Lung (tissue), 12 donors: ENCODE data around the gene ADAMTSL5. TPM values are rescaled to one million over a fixed set of nuclear protein-coding genes. Genes with fewer than 3 reads are reported as not detected.

ENCODE experiments used
- ATAC-seq: fragments of 200-7000 bp; cut with Tn5 transposase; one replicate; pipeline ENCODE4 v1.9.1; 2020; ENCODE audit warnings: moderate number of reproducible peaks; ENCODE audit not compliant: insufficient read depth, low FRiP score
- DNase-seq, 3 donors: peaks; one replicate each; pipeline ENCODE4 v3.0.0-alpha.2; 2013 to 2017
- H3K27ac ChIP-seq, 2 donors: one replicate each; pipeline ENCODE4 v1.5.1; 2013; ENCODE audit warnings: mild to moderate bottlenecking in 2 of 2, moderate library complexity in 2 of 2, control low read depth in 1 of 2, inconsistent platforms in 1 of 2, low read depth in 1 of 2, low read length in 1 of 2
- H3K27me3 ChIP-seq, 3 donors: one replicate each; pipeline ENCODE4 v1.5.1; 2013; ENCODE audit warnings: low read length in 2 of 3; ENCODE audit not compliant: control insufficient read depth in 3 of 3, insufficient read depth in 3 of 3
- H3K36me3 ChIP-seq, 4 donors: one replicate each; pipeline ENCODE4 v1.5.1; 2013; ENCODE audit warnings: low read length in 4 of 4, mild to moderate bottlenecking in 1 of 4, moderate library complexity in 1 of 4; ENCODE audit not compliant: control insufficient read depth in 4 of 4, insufficient read depth in 4 of 4
- H3K4me1 ChIP-seq, 5 donors: one replicate each; pipeline ENCODE4 v1.5.1; 2013; ENCODE audit warnings: low read length in 5 of 5, mild to moderate bottlenecking in 2 of 5, moderate library complexity in 1 of 5; ENCODE audit not compliant: control insufficient read depth in 5 of 5, insufficient read depth in 5 of 5
- H3K4me3 ChIP-seq: one replicate; pipeline ENCODE4 v1.5.1; 2013; ENCODE audit warnings: mild to moderate bottlenecking, control low read depth, moderate library complexity
- H3K9ac ChIP-seq, 2 donors: one replicate each; pipeline ENCODE4 v1.5.1; 2013; ENCODE audit warnings: low read length in 2 of 2, control low read depth in 1 of 2; ENCODE audit not compliant: insufficient read depth in 1 of 2
- H3K9me3 ChIP-seq, 4 donors: one replicate each; pipeline ENCODE4 v1.5.1; 2013; ENCODE audit warnings: low read length in 3 of 4, mild to moderate bottlenecking in 1 of 4, moderate library complexity in 1 of 4; ENCODE audit not compliant: control insufficient read depth in 4 of 4, insufficient read depth in 3 of 4
- WGBS, 2 donors: extraction: QIAGEN DNeasy Blood & Tissue Kit; methylation state at CpG; one replicate each; pipeline ENCODE4 v1.1.7; 2013; 5-methylcytosine and 5-hydroxymethylcytosine counted together
- polyA plus RNA-seq, 2 donors: library from polyadenylated mRNA; stranded (reverse); fragments of 200-250 nt; gene quantifications; one replicate each; pipeline ENCODE4 v1.2.1, GENCODE V29; 2013
- total RNA-seq, 2 donors: library from RNA; depleted of rRNA in 1 of 2; stranded (reverse); fragments of >200 nt in 1 of 2; gene quantifications; one replicate each; pipeline ENCODE4 v1.2.1, GENCODE V29; 2014 to 2021
- TF ChIP-seq, protein P1 (sequence below): IDR thresholded peaks from 2 replicates; pipeline ENCODE4 v1.5.1; 2012; ENCODE audit warnings: mild to moderate bottlenecking; ENCODE audit errors: control extremely low read depth, extremely low read depth
- donor health status: control.
- donor health status: control.
- donor health status: Bipolar disorder and iron deficiency.
- donor health status: healthy.
- donor health status: DM: yes; HTN: yes; CAD: no.

The ADAMTSL5 gene
- total and polyA plus RNA-seq, 4 donors, result 0.97 to 2.8 (median 1.4) TPM

DNA sequence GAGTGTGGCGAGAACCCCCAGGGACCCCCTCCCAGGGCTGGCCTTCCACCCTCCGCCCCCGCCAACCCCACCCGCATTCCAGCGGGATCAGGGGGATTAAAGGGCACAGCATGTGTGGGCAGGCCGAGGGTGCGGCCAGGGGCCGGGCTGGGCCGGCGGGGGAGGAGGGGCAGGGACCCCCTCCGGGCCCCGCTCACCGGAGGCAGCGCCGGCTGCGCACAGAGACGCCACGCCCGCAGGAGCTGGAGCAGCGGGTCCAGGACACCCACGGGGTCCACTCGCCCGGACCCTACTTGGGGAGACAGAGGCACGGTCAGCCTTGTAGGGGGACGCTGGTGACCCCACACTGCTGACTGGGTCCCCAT is 2.4 kb downstream of the ADAMTSL5 start:
- DNase-seq, result no peak
- Histone ChIP-seq H3K36me3 (no peaks in the 10 kb centered on the region), H3K27me3 (peaks cover 0 to 42% (median 23%) of the 10 kb centered on the region in 3 donors), H3K9ac (no peak overlapping the region), H3K27ac (no peak overlapping the region), H3K4me3 (no peak overlapping the region), H3K9me3 (peaks cover 0 to 6% (median 0%) of the 10 kb centered on the region in 4 donors), H3K4me1 (peaks cover 0 to 3% (median 0%) of the 10 kb centered on the region in 5 donors)
- ATAC-seq, result no peak
- TF ChIP-seq, protein P1, sequence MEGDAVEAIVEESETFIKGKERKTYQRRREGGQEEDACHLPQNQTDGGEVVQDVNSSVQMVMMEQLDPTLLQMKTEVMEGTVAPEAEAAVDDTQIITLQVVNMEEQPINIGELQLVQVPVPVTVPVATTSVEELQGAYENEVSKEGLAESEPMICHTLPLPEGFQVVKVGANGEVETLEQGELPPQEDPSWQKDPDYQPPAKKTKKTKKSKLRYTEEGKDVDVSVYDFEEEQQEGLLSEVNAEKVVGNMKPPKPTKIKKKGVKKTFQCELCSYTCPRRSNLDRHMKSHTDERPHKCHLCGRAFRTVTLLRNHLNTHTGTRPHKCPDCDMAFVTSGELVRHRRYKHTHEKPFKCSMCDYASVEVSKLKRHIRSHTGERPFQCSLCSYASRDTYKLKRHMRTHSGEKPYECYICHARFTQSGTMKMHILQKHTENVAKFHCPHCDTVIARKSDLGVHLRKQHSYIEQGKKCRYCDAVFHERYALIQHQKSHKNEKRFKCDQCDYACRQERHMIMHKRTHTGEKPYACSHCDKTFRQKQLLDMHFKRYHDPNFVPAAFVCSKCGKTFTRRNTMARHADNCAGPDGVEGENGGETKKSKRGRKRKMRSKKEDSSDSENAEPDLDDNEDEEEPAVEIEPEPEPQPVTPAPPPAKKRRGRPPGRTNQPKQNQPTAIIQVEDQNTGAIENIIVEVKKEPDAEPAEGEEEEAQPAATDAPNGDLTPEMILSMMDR, result no peak
- WGBS, 2 donors, result 31 to 48% methylated on average over 12 to 25 of the region's 25 CpGs

DNA sequence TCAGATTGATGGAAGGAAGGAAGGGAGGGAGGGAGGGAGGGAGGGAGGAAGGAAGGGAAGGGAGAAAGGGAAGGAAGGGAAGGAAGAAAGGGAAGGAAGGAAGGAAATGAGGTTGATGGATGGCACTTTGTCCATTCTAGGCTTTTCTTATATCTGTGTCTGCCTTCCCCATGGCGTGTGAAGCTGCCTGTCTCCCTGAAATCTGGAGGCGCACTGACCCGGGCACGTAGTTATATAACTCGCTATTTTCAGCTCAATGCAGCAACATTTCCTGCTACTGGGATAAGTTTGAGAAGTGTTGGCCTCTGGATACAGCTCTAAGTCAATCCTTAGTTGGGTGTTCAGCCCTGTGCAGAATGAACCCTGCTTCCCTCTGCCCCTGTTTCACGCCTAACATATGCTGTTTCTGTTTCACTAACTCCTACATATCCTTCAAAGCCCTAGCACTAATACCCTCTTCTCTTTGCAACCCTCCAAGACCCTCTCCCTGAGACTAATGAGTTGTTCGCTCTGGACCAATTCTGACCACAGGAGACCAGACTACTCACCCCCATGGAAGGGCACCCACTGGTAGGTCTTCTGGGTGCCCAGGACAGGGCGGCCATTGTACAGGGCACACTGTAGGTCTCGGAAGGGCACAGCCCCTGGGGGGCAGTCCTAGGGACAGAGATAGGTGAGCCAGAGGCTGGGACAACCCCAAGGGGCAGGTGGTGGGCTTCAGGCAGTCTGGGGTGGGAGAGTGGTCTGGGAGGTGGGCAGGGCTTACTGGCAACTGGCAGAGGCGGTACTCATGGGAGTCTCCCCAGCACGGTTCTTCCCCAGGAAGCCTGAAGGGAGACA is 3.0 kb downstream of the ADAMTSL5 start:
- Histone ChIP-seq H3K9me3 (peaks cover 0 to 8% (median 0%) of the 10 kb centered on the region in 4 donors), H3K4me3 (no peak overlapping the region), H3K27ac (no peak overlapping the region), H3K9ac (no peak overlapping the region), H3K36me3 (no peaks in the 10 kb centered on the region), H3K27me3 (peaks cover 0 to 40% (median 27%) of the 10 kb centered on the region in 3 donors), H3K4me1 (peaks cover 0 to 3% (median 0%) of the 10 kb centered on the region in 5 donors)
- DNase-seq, result no peak
- WGBS, 2 donors, result 48 to 51% methylated on average over 11 of the region's 11 CpGs
- TF ChIP-seq, protein P1, result no peak
- ATAC-seq, result no peak

DNA sequence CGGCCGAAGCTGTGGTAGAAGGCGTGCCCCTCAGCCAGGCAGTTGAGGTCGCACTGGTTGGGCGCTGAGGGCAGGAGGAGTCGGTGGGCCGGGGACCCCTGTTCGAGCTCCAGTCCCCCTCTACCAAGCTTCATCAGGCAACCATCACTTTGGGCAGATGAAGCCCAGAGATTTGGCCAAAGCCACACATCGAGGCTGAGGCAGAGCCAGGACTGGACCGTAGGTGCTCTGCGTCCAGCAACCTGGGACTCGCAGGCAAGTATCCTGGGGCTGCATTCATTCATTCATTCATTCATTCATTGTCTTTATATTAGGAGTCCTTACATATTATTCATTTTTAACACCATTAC is 4.3 kb downstream of the ADAMTSL5 start:
- Histone ChIP-seq H3K4me1 (peaks cover 0 to 5% (median 0%) of the 10 kb centered on the region in 5 donors), H3K27me3 (peaks cover 0 to 38% (median 32%) of the 10 kb centered on the region in 3 donors), H3K36me3 (no peaks in the 10 kb centered on the region), H3K4me3 (peak overlapping the region; percentile 21), H3K9ac (no peak overlapping the region), H3K9me3 (peaks cover 0 to 8% (median 0%) of the 10 kb centered on the region in 4 donors), H3K27ac (peak overlapping the region in 1 of 2 donors; percentile 62)
- DNase-seq (no peak), ATAC-seq (no peak)
- TF ChIP-seq, protein P1, result no peak
- 29 to 37% methylated on average over 12 of the region's 12 CpGs for WGBS, 2 donors
